Measurements from ENCODE around the gene CARF. TPM values are rescaled to one million over a fixed set of nuclear protein-coding genes. Genes with fewer than 3 reads are reported as not detected.
A peak's percentile ranks its signal among the peaks of the same experiment; 100 is the strongest.

CARF gene
- polyA plus RNA-seq, 3 donors, result 1.1 to 4.6 (median 2.8) TPM

DNA sequence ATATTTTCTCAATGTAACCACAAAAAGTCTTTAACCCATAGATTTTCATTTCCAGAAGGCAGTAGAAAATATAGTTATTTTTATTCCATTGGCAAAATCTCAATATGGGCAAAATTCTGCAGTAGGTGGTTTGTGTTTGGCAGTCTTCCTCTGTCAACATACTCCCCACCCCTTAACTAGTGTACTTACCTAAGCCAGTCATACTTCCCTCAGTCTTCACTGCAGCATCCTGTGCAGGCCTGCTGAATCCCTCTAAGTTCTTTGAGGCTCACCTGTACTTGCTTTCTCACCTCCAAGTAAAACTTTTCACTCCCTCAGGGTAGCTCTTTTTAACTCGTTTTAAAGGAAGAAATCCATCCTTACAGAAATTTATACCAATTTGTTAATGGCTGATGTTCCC, 6.8 kb downstream of the CARF start:
- no peaks in the 10 kb centered on the region for H3K4me1 ChIP-seq (ENCODE audit: control insufficient read depth in 1 of 2, insufficient read depth in 2 of 2, low read length in 2 of 2)
- H3K9ac ChIP-seq (ENCODE audit: insufficient read depth, low read length, poor library complexity, severe bottlenecking), result no peak overlapping the region
- no peaks in the 10 kb centered on the region for H3K36me3 ChIP-seq (replicated peaks in 1 of 2; ENCODE audit: control insufficient read depth in 1 of 2, insufficient read depth in 2 of 2, low read length in 2 of 2)
- peaks cover 10 to 20% of the 10 kb centered on the region in 2 donors for H3K36me3 Mint-ChIP-seq
- no peaks in the 10 kb centered on the region for H3K4me1 Mint-ChIP-seq
- no peaks in the 10 kb centered on the region for H3K9me3 ChIP-seq (replicated peaks in 1 of 2; ENCODE audit: control insufficient read depth in 1 of 2, insufficient read depth in 1 of 2, low read length in 2 of 2)
- no peak overlapping the region for H3K27ac ChIP-seq (ENCODE audit: low read depth in 1 of 2, low read length in 2 of 2)
- no peaks in the 10 kb centered on the region for H3K27me3 Mint-ChIP-seq (ENCODE audit: low read depth in 3 of 3)
- no peaks in the 10 kb centered on the region for H4K20me1 ChIP-seq (ENCODE audit: insufficient read depth, low read length)
- no peak for DNase-seq
- H3K27ac Mint-ChIP-seq, result no peak overlapping the region
- H3K4me3 Mint-ChIP-seq, result no peak overlapping the region
- no peaks in the 10 kb centered on the region for H3K79me2 ChIP-seq (ENCODE audit: insufficient read depth, low read length)
- no peak overlapping the region for H3K4me3 ChIP-seq (replicated peaks in 1 of 3; ENCODE audit: low read depth in 2 of 3, low read length in 3 of 3)
- H3K27me3 ChIP-seq (ENCODE audit: control insufficient read depth in 2 of 2, insufficient read depth in 2 of 2, low read length in 2 of 2), result no peaks in the 10 kb centered on the region
- H3K4me2 ChIP-seq (replicated peaks; ENCODE audit: extremely low read depth, low read length, poor library complexity, severe bottlenecking), result no peak overlapping the region
- WGBS (ENCODE audit: insufficient coverage), result no CpG with 5 or more reads among the region's 1 CpG
- intact Hi-C loops (cut with micrococcal nuclease), result no loop called here
- H2AFZ ChIP-seq (ENCODE audit: insufficient read depth, low read depth, low read length, poor library complexity, severe bottlenecking), result no peak overlapping the region
- TF ChIP-seq, protein P1, sequence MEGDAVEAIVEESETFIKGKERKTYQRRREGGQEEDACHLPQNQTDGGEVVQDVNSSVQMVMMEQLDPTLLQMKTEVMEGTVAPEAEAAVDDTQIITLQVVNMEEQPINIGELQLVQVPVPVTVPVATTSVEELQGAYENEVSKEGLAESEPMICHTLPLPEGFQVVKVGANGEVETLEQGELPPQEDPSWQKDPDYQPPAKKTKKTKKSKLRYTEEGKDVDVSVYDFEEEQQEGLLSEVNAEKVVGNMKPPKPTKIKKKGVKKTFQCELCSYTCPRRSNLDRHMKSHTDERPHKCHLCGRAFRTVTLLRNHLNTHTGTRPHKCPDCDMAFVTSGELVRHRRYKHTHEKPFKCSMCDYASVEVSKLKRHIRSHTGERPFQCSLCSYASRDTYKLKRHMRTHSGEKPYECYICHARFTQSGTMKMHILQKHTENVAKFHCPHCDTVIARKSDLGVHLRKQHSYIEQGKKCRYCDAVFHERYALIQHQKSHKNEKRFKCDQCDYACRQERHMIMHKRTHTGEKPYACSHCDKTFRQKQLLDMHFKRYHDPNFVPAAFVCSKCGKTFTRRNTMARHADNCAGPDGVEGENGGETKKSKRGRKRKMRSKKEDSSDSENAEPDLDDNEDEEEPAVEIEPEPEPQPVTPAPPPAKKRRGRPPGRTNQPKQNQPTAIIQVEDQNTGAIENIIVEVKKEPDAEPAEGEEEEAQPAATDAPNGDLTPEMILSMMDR (IDR thresholded peaks at IDR 0.05), result no peak
- no peaks in the 10 kb centered on the region for H3K9me3 Mint-ChIP-seq

DNA sequence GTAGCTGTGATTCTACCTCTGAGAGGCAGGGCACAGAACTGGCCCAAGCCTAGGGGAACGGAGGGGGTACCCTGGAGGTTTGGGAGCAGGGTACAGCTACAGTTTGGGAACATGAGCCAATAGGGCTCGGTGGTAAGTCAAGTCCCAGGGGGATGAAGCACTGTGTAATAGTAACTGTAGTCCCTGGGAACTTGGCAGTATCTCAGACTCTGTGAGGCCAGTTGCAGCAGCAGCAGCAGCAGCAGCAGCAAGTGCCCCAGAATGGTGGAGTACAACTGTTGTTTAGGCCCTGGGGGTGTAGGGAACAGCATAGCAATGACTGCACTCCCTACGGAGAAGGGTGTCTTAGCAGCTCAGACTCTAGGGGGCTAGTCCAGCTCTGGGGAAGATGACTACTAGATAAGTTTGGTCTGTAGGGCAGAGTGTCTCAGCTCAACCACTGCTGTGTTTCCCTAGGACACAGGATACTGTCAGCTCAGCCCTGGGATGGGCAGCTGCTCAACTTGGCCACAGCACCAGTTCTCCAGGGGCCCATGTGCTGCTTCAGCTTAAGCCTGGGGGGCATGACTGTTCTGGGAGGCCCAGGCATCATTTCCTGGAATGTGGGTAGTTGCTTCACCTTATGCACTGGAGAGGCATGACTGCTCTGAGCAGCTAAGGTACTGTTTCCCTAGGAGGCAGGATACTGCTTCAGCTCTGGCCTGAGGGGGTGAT, 20.5 kb downstream of the CARF start:
- Histone ChIP-seq H3K36me3 (replicated peaks in 1 of 2; ENCODE audit: control insufficient read depth in 1 of 2, insufficient read depth in 2 of 2, low read length in 2 of 2) (peaks cover 0 to 7% of the 10 kb centered on the region in 2 donors), H3K27me3 (ENCODE audit: control insufficient read depth in 2 of 2, insufficient read depth in 2 of 2, low read length in 2 of 2) (no peaks in the 10 kb centered on the region), H3K4me3 (replicated peaks in 1 of 3; ENCODE audit: low read depth in 2 of 3, low read length in 3 of 3) (no peak overlapping the region), H3K9me3 (replicated peaks in 1 of 2; ENCODE audit: control insufficient read depth in 1 of 2, insufficient read depth in 1 of 2, low read length in 2 of 2) (peaks cover 0 to 5% of the 10 kb centered on the region in 2 donors), H2AFZ (ENCODE audit: insufficient read depth, low read depth, low read length, poor library complexity, severe bottlenecking) (no peak overlapping the region), H4K20me1 (ENCODE audit: insufficient read depth, low read length) (no peaks in the 10 kb centered on the region), H3K9ac (ENCODE audit: insufficient read depth, low read length, poor library complexity, severe bottlenecking) (no peak overlapping the region), H3K4me1 (ENCODE audit: control insufficient read depth in 1 of 2, insufficient read depth in 2 of 2, low read length in 2 of 2) (no peaks in the 10 kb centered on the region), H3K79me2 (ENCODE audit: insufficient read depth, low read length) (no peaks in the 10 kb centered on the region), H3K4me2 (replicated peaks; ENCODE audit: extremely low read depth, low read length, poor library complexity, severe bottlenecking) (no peak overlapping the region), H3K27ac (ENCODE audit: low read depth in 1 of 2, low read length in 2 of 2) (no peak overlapping the region)
- Mint-ChIP-seq H3K27me3 (ENCODE audit: low read depth in 3 of 3) (no peaks in the 10 kb centered on the region), H3K36me3 (peaks cover 27 to 50% of the 10 kb centered on the region in 2 donors), H3K4me1 (peaks cover 2% of the 10 kb centered on the region), H3K27ac (peak overlapping the region in 1 of 7 donors; percentile 40), H3K9me3 (peaks cover 0 to 9% (median 5%) of the 10 kb centered on the region in 7 donors), H3K4me3 (no peak overlapping the region)
- intact Hi-C loops (cut with micrococcal nuclease), result no loop called here
- DNase-seq, result no peak
- TF ChIP-seq, protein P1 (IDR thresholded peaks at IDR 0.05), result no peak
- WGBS (ENCODE audit: insufficient coverage), result 97% methylated on average over 3 of the region's 3 CpGs

All from CD14-positive monocyte (primary cell).